C1 segment of cervical spinal cord (tissue), 14 donors: ENCODE data around the gene VPS51.
A peak's percentile ranks its signal among the peaks of the same experiment; 100 is the strongest.
"Not testable (repeated sequence)": the region's sequence is repeated elsewhere in the genome, so short reads cannot be mapped to it uniquely, and the experiment has no call there.

Experiments used
- DNase-seq, 14 donors: peaks; one replicate each; lab custom pipeline; 2025; lab: John Stamatoyannopoulos, UW

Gene VPS51

GRCh38 chr11:65133724-65134123 is 37.7 kb downstream of the VPS51 start:
- no peak for DNase-seq

DNA sequence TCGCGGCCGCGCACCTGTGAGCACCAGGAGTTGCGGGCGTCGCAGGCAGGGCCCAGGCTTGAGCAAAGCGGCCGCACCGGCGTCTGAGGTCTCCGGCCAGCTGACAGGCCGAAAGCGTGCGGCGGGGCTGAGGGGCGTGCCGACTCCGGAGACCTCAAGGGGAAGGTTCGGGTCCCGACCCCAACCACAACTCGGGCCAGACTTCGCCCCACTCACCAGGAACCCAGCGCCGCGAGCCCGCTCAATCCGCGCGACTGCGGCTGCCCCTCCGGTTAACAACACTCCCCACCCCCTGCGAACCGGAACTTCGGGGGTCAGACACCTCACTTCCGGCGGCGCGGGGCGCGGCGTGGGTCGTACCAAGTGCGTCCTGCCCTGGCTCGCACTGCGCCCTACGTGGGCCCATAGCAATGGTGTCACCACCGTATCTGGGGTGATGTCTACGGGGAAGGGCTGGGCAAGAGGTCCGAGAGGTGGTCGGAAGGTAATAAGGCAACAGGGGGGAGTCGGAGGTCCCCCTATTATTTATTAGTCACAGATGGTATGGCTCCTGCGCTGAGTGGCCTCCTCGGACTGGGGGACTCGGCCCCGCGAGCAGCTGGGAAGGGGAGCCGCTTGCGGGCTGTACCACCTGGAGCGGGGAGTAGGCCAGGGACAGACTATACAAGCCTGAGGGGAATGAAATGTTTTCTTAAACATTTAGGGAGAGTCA is 38.4 kb downstream of the VPS51 start, which contains the start of gene SYVN1:
Gene SYVN1, minus strand, starts transcription at position 280 of the 712 bp plus-strand sequence. CDS start 918 bp downstream, outside the sequence.
- peak; percentile 83 to 97 (median 93) for DNase-seq

DNA sequence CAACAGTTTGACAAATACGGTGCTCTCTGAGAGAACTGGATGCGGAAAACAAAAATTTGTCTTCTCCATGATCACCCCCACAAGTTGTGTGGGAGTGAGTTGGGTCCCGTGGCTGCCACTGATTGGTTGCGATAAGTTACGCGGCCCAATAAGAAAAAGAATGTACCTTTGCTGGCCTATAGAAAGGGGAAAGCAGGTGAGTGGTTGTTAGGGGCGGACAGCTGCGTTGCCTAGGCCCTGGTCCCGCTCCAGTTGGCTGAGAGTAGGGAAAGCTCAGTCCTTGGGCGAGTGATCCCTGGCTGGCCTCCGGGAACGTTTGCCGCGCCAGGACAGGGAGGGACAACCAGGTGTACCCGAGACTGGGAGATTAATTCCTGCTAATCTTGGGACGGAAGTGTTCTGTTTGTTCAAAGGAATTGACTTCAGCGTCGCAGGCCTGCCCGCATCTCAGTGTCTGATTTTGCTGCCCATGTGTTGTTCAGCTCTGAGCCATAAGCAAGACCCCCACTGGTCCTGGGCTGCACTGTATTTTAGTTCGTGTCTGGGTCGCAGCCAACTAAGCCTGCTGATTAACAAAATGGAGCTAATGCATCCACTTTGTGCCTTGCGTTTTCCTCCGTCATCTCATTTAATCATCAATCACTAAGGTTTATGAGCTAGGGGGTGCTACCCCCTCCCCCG is 39.1 kb downstream of the VPS51 start:
- DNase-seq = peak; percentile 70 to 99 (median 90)

- peak in 1 of 14 donors; percentile 75 for DNase-seq
Measured at GRCh38 chr11:65135633-65136145, 39.7 kb downstream of the VPS51 start.

- DNase-seq = no peak
Measured at GRCh38 chr11:65136515-65137096, 40.6 kb downstream of the VPS51 start.

GRCh38 chr11:65141896-65142494 is 46.0 kb downstream of the VPS51 start:
- DNase-seq = no peak

DNA sequence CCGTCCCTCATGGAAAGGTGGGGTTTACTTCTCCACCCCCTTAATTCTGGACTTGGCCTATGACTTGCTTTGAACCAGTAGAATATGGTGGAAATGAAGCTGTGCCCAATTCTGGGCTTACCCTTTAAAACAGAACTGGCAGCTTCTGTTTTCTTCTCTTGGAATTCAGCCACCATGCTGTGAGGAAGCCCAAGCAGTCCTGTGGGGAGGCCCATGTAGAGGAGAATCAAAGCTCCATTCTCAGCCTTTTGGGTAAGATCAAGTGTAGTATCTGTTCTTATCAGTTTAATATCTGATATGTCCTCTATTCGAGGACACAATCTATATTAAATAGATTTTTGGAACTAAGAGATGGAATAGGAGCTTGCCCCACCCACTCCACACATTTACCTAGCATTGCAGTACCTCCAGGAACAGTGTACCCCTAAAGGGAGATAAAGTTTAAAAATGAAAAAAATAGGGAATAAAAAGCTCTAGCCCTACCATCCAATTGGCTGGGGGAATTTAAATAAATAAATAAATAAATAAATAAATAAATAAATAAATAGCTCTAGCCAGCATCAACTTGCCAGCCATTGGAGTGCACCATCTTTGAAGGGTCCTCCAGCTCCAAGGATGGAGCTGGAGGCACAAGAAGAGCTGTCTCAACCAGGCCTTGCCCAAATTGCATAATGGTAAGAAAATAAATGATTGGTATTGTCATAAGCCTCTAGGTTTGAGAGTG is 51.5 kb downstream of the VPS51 start:
- DNase-seq = no peak

DNA sequence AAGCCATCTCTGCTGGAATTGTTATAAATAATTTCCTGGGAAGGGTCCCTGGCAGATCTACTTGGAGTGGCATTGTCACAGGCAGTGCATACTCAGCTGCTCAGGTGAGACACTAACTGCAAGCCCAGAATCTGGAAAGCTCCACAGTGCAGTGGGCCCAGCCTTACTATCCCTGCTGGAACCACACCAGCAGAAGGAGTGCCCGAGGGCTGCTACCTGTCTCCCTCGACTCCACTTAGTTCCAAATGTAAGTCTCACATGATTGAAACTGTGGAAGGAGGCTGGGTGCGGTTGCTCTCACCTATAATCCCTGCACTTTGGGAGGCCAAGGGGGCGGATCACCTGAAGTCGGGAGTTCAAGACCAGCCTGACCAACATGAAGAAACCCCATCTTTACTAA is 52.6 kb downstream of the VPS51 start:
- no peak for DNase-seq

- DNase-seq = not testable (repeated sequence)
Measured at GRCh38 chr11:65150131-65150508, 54.1 kb downstream of the VPS51 start.

DNA sequence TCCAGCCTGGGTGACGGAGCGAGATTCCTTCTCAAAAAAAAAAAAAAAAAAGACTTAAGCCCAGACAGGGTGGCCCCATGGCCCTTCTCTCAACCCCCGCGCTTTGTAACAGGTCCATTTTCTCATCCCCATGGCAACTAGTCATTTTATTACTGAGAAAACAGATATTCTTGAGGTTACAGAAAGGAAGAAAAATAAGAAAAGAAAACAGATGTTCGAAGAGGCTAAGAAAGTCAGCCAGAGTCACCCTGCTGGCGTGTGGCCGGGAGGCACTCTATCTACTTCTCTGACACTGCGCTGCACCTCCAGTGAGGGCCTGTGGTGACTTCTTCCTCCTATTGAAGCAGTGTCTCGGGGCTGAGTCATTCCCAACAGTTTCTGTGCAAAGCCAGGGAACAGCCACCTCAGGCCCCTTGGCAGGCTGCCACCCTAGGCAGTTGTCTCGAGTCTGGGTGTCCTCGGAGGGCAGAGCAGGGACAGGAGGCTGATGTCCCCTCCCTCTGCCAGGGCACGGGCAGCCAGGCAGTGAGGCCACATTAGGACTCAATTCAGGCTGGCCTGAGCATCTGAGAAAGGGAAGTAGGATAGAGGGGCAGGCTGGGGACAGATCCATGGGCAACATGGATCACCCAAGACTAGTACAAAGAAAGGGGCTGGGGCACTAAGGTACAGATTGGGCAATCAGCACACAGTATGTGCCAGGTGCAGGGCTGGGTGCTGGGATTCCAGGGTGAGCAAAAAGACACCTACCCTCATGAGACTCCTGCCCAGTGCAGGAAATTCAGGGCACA is 54.7 kb downstream of the VPS51 start:
- peak in 12 of 14 donors; percentile 9 to 86 (median 69) for DNase-seq

- DNase-seq = no peak
Measured at GRCh38 chr11:65151331-65151899, 55.4 kb downstream of the VPS51 start.

DNA sequence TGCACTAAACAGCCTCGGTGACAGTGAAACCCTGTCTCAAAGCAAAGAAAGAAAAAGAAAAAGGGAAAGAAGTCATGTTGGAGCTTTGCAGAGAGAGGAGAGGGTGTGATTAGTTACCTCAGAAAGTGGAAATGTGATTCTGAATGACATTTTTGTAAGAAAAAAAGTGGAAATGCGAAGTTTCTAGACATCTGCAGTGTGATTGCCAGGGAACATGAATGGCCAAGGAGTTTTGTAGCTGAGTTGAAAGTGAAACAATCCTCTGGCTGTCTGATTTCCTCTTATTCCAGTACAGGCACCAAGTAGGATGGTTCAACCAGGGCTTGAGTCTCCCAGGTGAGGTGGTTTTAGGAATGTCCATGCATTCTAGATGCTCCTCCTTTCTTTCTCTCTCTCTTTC is 56.1 kb downstream of the VPS51 start:
- no peak for DNase-seq

DNA sequence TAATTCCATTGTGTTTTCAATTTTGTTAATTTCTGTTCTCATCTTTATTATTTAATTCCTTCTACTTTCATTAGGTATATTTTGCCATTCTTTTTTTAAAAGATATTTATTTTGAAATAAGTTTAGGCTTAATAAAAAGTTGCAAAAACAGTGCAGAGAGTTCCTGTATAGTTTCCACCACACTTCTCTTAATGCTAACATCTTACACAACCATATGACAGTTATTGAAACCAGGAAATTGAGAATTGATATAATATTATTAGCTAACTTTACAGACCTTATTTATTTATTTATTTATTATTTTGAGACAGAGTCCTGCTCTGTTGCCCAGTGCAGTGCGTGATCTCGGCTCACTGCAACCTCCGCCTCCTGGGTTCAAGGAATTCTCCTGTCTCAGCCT is 60.2 kb downstream of the VPS51 start:
- DNase-seq = no peak

GRCh38 chr11:65156926-65157325 is 60.9 kb downstream of the VPS51 start:
- DNase-seq = no peak

- no peak for DNase-seq
Measured at GRCh38 chr11:65157336-65157735, 61.3 kb downstream of the VPS51 start.

GRCh38 chr11:65159012-65159411 is 63.0 kb downstream of the VPS51 start:
- no peak for DNase-seq

DNA sequence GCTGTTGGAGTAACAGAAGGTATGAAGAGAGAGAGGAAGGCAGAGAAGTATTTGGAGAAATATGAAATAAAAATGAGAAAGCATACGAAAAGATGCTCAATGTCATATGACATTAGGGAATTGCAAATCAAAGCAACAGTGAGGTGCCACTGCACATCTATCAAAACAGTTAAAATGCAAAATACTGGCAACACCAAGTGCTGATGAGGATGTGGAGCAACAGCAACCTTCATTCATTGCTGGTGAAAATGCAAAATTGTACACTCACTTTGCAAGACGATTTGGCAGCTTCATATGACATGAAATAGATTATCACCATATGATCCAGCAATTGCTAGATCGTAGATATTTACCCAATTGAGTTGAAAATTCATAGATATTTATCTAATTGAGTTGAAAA is 64.6 kb downstream of the VPS51 start:
- no peak for DNase-seq
